NK-92 (cell line): ENCODE measurements around the gene NECAB3.
"Not testable (repeated sequence)": the region's sequence is repeated elsewhere in the genome, so short reads cannot be mapped to it uniquely, and the experiment has no call there.

Experiments
- DNase-seq: peaks from one replicate; lab custom pipeline; 2025; ENCODE audit not compliant: unreplicated experiment; lab: John Stamatoyannopoulos, UW

The NECAB3 gene

DNA sequence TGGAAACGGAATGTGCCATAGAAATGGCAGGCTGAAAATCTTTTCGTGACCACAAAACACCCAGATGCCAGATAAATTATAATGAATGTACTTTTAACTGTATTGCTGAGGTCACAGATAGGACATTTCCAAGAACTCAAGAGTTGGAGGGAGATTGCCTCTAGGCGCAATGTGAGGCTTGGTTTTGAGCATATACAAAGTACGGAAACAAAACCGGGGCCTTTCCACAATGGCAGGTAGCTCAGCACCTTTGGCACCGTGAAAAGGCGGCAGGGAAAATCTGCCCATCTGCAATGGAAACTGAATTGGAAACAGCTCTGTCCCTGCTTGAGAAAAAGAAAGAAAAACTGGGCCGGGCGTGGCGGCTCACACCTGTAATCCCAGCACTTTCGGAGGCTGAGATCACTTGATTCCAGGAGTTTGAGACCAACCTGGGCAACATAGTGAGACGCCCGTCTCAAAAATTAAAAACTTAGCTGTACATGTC, 22.6 kb downstream of the NECAB3 start:
- no peak for DNase-seq

DNA sequence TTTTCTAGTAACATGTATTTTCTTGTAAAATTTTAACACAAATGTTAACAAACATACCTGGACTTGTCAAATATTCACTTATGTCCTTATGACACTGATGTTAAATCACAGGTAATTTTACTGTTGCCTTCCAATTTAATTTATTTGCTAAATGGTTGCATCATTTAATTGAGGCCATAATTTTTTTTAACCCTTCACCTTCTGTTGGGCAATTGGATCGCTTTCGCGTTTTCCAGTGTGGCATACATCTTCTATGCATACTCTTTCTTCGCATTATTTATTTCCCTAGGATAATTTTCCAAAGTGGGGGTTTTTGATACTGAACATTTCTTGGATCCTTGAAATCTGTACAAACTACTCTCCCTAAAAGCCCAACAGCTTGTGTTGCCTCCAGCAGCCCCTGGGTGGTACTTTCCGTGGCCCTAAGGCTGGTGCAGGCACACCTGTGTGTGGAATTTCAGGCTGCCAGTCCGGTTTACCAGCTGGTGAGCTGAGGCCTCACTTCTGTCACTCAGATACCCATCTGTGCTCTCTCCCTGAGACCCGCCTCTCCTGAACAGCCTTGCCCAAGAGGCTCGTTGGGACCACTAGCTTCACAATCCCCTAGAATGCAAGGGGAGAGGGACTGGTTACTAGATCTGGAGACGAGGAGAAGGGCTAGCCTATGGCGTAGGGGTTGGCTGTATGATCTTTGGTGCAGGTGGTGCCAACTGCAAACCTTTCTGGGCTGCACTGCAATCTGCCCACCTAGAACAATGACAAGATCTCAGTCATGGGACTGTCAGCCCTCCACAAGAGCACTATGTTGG, 23.3 kb downstream of the NECAB3 start:
- DNase-seq, result no peak

DNA sequence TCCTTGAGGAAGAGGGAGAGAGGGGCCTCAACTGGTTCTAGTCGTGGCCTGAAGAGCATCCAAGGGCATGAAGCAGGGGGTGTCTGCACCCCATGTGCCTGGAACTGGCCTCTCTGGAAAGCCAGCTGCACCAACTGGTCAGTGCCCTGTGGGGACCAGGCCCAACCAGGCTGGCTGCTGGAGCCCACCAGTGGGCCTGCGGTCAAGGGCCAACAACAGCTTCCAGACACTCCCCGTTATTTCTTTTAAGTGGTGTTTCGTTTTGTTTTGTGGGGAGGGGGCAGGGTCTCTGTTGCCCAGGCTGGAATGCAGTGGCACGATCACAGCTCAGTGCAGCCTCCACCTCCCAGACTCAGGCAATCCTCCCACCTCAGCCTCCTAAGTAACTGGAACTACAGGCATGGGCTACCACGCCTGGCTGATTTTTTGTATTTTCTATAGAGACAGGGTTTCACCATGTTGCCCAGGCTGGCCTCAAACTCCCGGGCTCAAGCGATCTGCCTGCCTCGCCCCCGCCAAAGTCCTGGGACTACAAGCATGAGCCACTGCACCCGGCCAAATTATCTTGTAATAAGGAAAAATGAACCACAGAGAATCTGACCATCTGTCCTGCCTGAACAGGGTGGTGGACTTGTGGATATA, 24.0 kb downstream of the NECAB3 start:
- DNase-seq, result no peak

DNA sequence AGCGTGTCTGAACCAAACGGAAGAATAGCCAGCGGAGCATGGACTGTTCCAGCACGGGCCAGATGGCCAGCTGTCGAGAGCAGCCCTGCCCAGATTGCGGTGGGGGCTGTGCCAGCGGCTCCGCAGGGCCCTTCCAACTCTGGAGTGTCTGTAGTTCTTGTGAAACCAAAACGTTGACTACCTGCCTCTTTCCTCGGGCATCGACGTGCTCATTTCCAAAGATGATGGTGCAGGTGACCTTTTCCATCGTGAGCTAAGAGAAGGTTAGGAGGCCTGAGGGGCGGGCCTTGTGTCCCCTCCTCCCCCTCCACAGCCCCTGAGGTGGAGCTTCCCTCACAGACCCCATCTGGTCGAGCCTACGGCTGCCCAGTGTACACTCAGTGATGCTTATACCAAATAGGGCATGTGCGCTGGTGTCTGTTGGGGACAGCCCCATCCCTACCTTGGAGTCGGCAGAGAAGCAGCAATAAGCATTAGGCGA, 25.0 kb downstream of the NECAB3 start:
- no peak for DNase-seq

DNA sequence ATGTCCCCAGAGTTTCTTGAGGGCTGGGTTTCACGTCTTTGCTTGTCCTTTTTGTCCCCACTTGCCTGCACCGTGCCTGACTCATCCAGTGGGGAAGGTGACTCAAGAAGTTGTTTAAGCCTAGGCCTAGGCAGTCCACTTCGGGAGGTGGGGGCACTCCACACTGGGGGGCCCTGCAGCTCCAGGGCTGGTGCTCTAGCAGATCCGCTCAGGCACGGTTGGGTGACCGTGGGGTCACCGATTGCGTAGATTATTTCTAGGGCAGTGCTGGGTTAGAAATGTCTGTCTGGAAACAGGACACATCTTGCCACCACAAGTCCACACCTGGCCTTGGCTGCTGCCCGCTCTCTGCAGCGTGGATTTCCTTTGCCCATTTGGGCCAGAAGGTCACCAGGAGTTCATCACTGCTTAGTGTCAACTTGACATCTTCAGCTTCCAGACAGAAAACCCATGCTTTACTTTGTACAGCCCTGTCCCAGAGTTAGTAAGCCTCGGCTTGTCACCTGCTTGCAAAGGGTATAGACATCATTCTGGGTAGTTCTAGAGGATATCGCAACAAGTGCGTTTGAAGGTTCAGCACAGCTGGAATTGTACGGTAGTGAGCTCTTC, 25.7 kb downstream of the NECAB3 start:
- no peak for DNase-seq

DNA sequence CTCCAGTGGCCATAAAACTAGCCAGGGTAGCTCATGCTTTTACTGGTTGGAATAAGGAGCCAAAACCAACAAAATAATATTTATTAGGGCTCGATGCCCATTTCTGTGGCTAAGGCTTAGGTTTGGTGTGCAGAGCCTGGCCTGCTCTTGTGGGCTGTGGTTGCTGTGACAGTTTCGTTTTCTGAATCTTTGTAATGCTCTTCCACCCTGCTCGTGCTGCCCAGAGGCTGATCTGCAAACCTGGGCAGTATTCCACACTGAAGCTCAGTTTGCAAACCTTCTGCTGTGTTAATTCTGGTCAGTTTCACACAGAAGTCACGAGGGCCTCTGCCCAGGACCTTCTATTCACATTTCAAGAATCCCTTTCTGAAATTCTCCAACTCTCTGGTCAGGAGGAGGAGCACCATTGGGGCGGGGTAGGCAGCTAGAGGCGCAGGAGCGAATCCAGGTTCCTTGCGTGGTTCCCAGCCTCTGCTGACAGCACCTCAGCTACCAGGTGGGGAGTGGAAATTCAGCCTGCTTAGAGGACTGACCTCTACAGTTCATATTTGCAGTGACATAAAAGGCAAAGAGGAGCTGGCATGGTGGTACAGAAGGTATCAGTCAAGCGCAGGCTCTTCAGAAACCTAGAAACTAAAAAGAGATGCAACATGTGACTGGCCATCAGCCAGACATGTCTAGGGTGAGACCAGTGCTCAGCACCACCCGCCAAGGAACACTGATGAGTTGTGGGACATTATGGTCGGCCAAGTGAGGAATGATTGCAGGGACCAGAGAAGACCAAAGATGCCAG, 26.4 kb downstream of the NECAB3 start:
- no peak for DNase-seq

DNA sequence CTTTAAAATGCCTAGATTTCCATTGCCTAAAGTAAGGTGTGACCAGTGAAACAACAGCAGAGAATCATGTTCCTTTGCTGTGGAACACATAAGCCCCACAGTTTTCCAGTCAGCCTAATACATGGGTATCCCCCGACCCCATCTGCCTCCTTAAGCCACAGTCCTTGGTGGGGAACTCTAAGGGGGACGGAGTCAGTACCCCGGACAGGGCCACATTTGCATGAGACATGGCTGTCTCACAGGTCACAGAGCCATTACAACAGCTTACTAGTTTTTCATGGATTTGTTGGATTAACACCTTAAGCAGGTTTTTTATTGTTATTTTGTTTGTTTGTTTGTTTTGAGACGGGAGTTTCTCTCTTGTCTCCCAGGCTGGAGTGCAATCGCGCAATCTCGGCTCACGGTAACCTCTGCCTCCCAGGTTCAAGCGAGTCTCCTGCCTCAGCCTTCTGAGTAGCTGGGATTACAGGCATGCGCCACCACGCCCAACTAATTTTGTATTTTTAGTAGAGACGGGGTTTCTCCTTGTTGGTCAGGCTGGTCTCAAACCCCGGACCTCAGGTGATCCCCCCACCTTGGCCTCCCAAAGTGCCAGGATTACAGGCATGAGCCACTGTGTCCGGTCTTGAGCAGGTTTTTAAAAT, 27.1 kb downstream of the NECAB3 start:
- DNase-seq, result not testable (repeated sequence)

DNA sequence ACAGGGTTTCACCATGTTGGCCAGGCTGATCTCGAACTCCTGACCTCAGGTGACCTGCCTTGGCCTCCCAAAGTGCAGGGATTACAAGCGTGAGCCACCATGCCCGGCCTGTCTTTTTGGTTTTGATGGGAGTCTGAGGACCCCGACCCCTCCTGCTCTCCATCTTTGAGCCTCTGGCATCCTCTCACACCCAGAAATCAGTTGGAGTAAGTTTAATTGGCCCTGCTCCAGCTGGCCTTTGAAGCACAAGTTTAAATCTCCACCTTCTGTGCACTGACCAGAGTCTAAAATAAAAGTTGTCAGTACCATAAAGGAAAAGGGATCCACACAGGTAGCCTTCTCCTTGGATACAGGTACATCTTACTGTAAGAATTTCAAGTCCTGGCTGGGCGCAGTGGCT, 28.0 kb downstream of the NECAB3 start:
- no peak for DNase-seq

DNA sequence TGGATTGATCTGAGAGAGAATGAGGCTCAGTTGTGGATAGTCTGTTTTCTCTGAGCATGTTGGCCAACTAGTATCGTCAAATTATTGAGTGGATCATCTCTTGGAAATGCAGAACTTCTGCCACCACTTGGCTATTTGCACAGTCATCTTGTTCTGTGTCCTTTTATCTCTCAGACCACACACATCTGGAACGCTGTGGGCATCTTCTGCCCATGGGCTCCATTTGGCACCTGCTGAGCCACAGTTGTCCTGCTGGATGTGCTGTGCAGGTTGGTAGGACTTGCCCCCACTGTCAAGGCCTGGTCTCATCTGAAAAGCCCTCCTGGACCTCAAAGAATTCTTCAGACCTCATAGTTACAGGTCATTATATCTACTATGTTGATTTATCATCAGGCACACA, 28.8 kb downstream of the NECAB3 start:
- no peak for DNase-seq

DNA sequence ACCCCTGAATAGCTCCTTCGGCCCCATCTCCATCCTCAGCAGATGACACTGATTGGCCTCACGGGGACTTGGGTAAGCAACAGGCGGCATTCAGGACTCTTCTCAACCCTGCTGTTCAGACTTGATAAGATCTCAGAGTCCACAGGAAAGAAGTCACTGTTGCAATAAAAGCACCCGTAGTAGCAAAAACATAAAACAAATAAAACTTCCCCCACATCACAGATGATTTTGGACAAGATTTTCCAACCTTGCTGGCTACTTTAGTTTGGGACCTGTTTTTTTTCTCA, 29.2 kb downstream of the NECAB3 start:
- DNase-seq, result no peak

DNA sequence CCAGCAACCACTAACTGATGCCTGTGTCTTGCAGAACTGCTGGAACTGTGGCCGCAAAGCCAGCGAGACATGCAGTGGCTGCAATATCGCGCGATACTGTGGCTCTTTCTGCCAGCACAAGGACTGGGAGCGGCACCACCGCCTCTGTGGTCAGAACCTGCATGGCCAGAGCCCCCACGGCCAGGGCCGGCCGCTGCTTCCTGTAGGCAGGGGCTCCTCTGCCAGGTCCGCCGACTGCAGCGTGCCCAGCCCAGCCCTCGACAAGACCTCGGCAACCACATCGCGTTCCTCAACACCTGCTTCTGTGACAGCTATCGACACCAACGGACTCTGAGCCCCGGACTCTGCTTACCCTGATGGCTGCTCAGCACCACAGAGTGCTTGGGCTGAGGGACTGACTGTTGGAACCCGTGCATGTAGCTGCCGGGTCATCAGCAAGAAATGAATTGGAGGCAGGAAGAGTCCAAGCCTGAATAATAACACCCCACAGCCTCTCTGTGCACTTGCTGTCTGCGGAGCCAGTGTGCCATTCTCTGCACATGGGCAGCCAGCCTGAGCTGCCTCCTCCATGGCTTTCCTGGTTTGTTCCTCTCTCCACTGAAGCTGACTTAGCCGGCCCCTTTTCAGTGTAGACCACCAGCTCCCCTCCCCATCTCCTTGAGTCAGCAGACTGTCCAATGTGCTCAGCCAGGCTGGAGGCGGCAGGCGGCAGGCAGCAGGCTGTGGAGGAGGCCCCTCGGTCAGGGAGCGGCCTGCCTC, 29.7 kb downstream of the NECAB3 start:
- no peak for DNase-seq

DNA sequence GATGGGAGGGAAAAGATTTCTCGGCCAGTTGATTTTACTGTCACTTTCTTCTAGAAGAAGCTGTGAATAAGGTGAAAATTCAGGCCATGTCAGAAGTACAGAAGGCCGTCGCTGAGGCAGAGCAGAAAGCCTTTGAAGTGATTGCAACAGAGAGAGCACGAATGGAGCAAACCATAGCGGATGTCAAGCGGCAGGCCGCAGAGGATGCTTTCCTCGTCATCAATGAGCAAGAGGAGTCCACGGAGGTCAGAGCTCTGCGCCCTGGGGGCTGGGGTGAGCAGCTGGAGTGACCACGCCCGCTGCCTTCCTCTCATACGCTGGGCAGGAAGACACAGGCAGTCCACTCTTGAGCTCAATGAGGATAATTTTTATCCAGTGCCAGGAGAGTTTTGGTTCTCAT, 33.9 kb downstream of the NECAB3 start:
- no peak for DNase-seq

DNA sequence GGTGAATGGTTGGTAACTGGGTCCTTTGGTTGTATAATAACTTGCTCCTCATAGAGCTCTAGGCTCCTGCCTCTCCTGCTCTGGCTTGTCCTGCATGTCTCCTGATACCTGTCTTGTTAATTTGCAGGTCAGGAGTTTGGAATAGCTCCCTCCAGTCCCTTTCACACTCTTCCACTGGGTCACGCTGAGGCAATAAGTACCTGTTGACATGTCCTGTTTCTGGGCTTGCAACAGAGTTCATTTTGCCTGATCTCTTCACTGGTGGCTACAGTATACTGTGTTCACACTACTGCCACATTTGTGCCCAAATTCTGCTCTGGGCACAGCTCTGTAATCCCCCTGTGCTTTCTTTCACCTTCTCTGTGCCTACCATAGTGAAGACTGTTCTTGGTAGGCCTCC, 37.5 kb downstream of the NECAB3 start:
- DNase-seq, result no peak

DNA sequence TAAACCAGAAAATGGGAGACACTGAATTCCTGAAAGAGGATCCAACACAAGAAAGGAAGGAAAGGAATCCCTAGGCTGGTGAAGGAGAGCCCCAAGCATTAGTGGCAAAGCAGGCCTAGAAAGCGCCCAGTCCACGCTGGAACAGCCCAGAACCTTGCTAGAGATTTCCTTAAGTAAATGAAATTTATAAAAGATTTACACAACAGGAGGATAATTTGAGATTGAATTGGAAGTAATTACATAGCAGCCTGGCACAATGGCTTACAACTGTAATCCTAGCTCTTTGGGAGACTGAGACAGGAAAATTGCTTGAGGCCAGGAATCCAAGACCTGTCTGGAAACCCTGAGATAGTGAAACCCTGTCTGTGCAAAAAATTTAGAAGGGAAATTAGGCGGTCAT, 38.9 kb downstream of the NECAB3 start:
- no peak for DNase-seq

DNA sequence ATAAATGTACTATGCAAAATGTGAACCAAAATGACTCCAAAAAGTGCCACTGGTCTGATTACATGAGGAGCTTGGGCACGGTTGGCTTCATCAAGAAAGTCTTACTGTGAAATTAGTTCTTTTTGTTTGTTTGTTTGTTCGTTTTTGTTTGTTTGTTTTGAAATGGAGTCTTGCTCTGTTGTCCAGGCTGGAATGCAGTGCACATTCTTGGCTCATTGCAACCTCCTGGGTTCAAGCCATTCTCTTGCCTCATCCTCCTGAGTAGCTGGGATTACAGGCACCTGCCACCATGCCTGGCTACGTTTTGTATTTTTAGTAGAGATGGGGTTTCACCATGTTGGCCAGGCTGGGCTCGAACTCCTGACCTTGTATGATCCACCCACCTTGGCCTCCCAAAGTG, 42.3 kb downstream of the NECAB3 start:
- not testable (repeated sequence) for DNase-seq

DNA sequence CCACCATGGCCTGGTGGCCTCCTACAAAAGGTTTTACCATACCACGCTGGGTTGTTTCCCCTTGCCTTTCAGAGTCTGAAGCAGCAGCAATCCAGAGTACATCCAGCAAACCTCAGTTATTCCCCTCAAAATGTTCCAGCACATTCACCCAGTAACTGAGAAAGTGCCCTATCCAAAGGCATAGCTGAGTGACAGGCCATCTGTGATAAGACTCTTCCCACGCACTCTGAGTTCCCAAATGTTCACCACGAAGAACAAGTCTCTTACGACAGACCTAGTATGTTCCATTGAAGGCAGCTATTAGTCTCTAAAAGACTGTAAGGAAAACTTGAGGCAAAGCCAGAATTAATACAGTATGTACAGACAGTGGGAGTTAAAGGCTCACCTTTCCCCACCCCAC, 43.7 kb downstream of the NECAB3 start:
- DNase-seq, result no peak

DNA sequence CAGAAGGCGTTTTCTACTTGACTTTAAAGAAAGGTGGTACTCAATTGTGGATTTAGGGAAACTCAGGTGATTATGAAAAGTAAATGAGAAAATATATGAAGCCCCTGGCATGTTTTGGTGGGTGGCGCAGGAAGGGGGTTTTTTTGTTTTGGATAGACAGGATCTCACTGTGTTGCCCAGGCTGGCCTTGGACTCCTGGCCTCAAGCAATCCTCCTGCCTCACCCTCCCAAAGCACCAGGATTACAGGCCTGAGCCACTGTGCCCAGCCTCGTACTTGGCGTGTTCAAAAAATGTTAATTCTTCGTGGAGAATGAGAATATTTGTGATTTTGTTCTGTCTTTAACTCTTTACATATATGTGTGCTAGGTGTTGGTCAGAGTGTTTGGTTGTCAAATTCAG, 44.2 kb downstream of the NECAB3 start:
- DNase-seq, result no peak

DNA sequence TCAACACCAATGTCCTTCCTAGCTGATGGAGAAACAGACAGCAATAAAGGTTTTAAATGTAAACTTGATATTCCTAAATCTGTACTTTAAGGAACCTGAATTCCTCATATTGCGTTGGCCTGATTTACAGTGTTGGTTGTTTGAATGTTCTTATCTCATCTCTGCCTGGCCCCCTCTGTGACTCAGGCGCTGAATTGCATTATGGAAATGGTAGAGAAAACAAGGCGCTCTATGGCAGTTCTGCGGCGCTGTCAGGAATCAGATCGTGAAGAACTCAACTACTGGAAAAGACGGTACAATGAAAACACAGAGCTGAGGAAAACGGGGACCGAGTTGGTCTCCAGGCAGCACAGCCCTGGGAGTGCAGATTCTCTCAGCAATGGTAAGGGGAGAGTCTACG, 44.7 kb downstream of the NECAB3 start:
- no peak for DNase-seq

DNA sequence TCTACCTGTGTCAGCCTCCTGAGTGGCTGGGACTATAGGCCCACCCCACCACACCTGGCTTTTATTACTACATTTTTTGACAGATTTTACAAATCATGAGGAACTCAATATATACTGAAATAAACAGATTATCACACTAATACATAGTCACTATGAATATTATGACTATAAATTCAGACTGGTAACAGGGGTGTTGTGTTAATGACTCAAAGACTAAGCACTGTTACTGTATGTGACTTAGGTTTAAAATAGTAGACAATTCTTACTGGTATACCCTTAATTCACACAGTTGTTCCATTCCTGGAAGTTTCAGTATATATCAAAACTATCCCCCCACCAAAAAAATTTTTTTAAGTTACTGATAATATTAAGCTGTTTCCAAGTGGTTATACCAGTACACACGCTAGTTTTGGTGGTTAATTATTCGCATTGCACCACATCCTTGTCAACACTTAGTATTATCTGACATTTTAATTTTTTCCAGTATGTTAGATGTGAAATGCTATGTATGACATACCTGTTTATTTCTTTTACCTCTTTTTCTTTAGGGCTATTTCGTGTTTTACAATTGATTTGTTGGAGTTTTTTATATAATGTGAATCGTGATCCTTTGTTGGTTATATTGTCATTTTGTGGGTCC, 46.5 kb downstream of the NECAB3 start:
- DNase-seq, result no peak

DNA sequence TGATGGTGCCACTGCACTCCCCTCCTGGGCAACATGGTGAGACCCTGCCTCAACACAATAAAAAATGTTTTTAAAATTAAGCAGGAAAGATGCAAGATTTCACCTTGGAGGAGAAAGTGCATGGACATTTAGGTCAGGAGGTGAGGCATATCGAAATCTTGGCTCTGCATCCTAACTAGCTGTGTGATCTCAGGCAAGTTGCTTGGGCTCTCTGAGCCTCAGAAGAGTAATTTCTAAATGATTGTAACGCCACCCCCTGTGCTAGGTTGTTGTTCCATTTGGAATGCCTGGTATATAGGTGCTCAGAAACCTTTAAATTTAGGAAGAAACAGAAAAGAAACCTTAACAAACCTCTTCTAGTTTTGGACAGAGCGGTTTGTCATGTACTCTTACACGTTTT, 48.0 kb downstream of the NECAB3 start:
- DNase-seq, result no peak
